Stomach (tissue), 9 donors: Measurements from ENCODE around the gene PRDM5. TPM values are rescaled to one million over a fixed set of nuclear protein-coding genes. Genes with fewer than 3 reads are reported as not detected.

ENCODE experiments used
- DNase-seq, 2 donors: peaks; one replicate each; pipeline versions ENCODE4 v3.0.0 to v3.0.0-alpha.2; 2013 to 2019
- H3K27ac ChIP-seq, 5 donors: fragments of 200-600 bp in 4 of 5; sonication (generic) in 4 of 5; one replicate each; pipeline ENCODE4 v1.5.1; 2013 to 2019; ENCODE audit warnings: mild to moderate bottlenecking in 1 of 5, moderate library complexity in 1 of 5
- H3K27me3 ChIP-seq, 3 donors: fragments of 200-600 bp; sonication (generic); one replicate each; pipeline ENCODE4 v1.5.1; 2017 to 2019; ENCODE audit warnings: mixed run types in 1 of 3
- H3K36me3 ChIP-seq, 4 donors: fragments of 200-600 bp; sonication (generic); 1 replicate in 3 of 4; 2 replicates in 1 of 4; pipeline ENCODE4 v1.5.1; 2016 to 2019
- H3K4me1 ChIP-seq, 4 donors: fragments of 200-600 bp; sonication (generic); one replicate each; pipeline ENCODE4 v1.5.1; 2016 to 2019
- H3K4me3 ChIP-seq, 4 donors: fragments of 200-600 bp; sonication (generic) in 3 of 4; one replicate each; pipeline ENCODE4 v1.5.1; 2016 to 2019; ENCODE audit warnings: mild to moderate bottlenecking in 1 of 4
- H3K9me3 ChIP-seq, 4 donors: fragments of 200-600 bp; sonication (generic); one replicate each; pipeline ENCODE4 v1.5.1; 2016 to 2019
- EP300 ChIP-seq: sonication (generic); formaldehyde crosslinking; IDR thresholded peaks from one replicate; pipeline ENCODE4 v1.6.1; 2017; ENCODE audit warnings: antibody characterized with exemption
- POLR2A ChIP-seq, 4 donors: fragments of 450-650 bp; IDR thresholded peaks; one replicate each; pipeline ENCODE4 v1.6.1; 2016; ENCODE audit warnings: antibody characterized with exemption in 4 of 4, control low read depth in 2 of 4, mild to moderate bottlenecking in 1 of 4, moderate library complexity in 1 of 4
- POLR2AphosphoS5 ChIP-seq, 3 donors: sonication (generic); formaldehyde crosslinking; IDR thresholded peaks; one replicate each; pipeline ENCODE4 v1.6.1; 2016; ENCODE audit warnings: antibody characterized with exemption in 3 of 3
- WGBS, 5 donors: extraction: QIAGEN DNeasy Blood & Tissue Kit in 3 of 5; methylation state at CpG; one replicate each; pipeline versions ENCODE4 v1.1.5 to v1.1.7; 2013 to 2018; 5-methylcytosine and 5-hydroxymethylcytosine counted together
- intact Hi-C: fragments of 100-400 bp; cut with DNase I; formaldehyde crosslinking; loops from one replicate; pipeline ENCODE4 v1.15.1; 2023; ENCODE audit warnings: low total_unique reads
- polyA plus RNA-seq, 3 donors: library from polyadenylated mRNA; stranded (reverse); fragments of 200-250 nt; gene quantifications; one replicate each; pipeline ENCODE4 v1.2.3, GENCODE V29; 2013
- total RNA-seq, 5 donors: library from RNA; depleted of rRNA; stranded (reverse); fragments of >200 nt; gene quantifications; one replicate each; pipeline versions ENCODE4 v1.1.0 to v1.2.3, GENCODE V29; 2014 to 2016
- TF ChIP-seq, protein P1 (sequence below), 7 experiments: fragments of 450-650 bp in 4 of 7; fragments of 200-600 bp in 3 of 7; sonication (generic) in 3 of 7; IDR thresholded peaks; one replicate each; pipeline ENCODE4 v1.5.1; 2016 to 2019; ENCODE audit warnings: antibody characterized with exemption in 7 of 7, control low read depth in 2 of 7, mild to moderate bottlenecking in 1 of 7
- donor health status: healthy with polysubstance abuse.
- donor health status: Bipolar disorder and iron deficiency.
- donor health status: healthy.

Gene PRDM5
- total and polyA plus RNA-seq, 8 donors, result 1.5 to 64.7 (median 10.7) TPM

GRCh38 chr4:120771907-120772306 lies 150.6 kb downstream of the PRDM5 start:
- Histone ChIP-seq H3K36me3 (no peaks in the 10 kb centered on the region), H3K4me1 (peaks cover 0 to 5% (median 0%) of the 10 kb centered on the region in 4 donors), H3K27ac (no peak overlapping the region), H3K9me3 (no peaks in the 10 kb centered on the region), H3K4me3 (no peak overlapping the region), H3K27me3 (no peaks in the 10 kb centered on the region)
- TF ChIP-seq POLR2A (IDR thresholded peaks at IDR 0.05) (no peak), EP300 (no peak), POLR2AphosphoS5 (IDR thresholded peaks at IDR 0.05) (no peak)
- TF ChIP-seq, protein P1, sequence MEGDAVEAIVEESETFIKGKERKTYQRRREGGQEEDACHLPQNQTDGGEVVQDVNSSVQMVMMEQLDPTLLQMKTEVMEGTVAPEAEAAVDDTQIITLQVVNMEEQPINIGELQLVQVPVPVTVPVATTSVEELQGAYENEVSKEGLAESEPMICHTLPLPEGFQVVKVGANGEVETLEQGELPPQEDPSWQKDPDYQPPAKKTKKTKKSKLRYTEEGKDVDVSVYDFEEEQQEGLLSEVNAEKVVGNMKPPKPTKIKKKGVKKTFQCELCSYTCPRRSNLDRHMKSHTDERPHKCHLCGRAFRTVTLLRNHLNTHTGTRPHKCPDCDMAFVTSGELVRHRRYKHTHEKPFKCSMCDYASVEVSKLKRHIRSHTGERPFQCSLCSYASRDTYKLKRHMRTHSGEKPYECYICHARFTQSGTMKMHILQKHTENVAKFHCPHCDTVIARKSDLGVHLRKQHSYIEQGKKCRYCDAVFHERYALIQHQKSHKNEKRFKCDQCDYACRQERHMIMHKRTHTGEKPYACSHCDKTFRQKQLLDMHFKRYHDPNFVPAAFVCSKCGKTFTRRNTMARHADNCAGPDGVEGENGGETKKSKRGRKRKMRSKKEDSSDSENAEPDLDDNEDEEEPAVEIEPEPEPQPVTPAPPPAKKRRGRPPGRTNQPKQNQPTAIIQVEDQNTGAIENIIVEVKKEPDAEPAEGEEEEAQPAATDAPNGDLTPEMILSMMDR (IDR thresholded peaks at IDR 0.05), result no peak
- intact Hi-C loops, result no loop called here
- no peak for DNase-seq
- 77 to 100% (median 96%) methylated on average over 2 of the region's 2 CpGs for WGBS, 5 donors

- Histone ChIP-seq H3K4me1 (peaks cover 0 to 5% (median 0%) of the 10 kb centered on the region in 4 donors), H3K4me3 (no peak overlapping the region), H3K27ac (no peak overlapping the region), H3K36me3 (no peaks in the 10 kb centered on the region), H3K27me3 (no peaks in the 10 kb centered on the region), H3K9me3 (no peaks in the 10 kb centered on the region)
- WGBS, 5 donors, result 90 to 100% (median 98%) methylated on average over 1 of the region's 1 CpG
- intact Hi-C loops, result no loop called here
- TF ChIP-seq EP300, result no peak
- TF ChIP-seq, protein P1 (IDR thresholded peaks at IDR 0.05), result no peak
- DNase-seq, result no peak
These were observed 151.6 kb downstream of the PRDM5 start for GRCh38 chr4:120770897-120771296.

GRCh38 chr4:120769227-120769626 lies 153.3 kb downstream of the PRDM5 start:
- H3K27me3 ChIP-seq, result no peaks in the 10 kb centered on the region
- WGBS, 5 donors, result 11 to 37% (median 17%) methylated on average over 4 of the region's 4 CpGs
- no peaks in the 10 kb centered on the region for H3K9me3 ChIP-seq
- H3K4me1 ChIP-seq, result peaks cover 0 to 9% (median 0%) of the 10 kb centered on the region in 4 donors
- H3K4me3 ChIP-seq, result no peak overlapping the region
- H3K27ac ChIP-seq, result no peak overlapping the region
- intact Hi-C loops, result no loop called here
- TF ChIP-seq, protein P1 (IDR thresholded peaks at IDR 0.05), result no peak
- TF ChIP-seq EP300 (no peak), POLR2AphosphoS5 (IDR thresholded peaks at IDR 0.05) (no peak), POLR2A (IDR thresholded peaks at IDR 0.05) (no peak)
- DNase-seq, result peak in 1 of 2 donors; percentile 19
- no peaks in the 10 kb centered on the region for H3K36me3 ChIP-seq

DNA sequence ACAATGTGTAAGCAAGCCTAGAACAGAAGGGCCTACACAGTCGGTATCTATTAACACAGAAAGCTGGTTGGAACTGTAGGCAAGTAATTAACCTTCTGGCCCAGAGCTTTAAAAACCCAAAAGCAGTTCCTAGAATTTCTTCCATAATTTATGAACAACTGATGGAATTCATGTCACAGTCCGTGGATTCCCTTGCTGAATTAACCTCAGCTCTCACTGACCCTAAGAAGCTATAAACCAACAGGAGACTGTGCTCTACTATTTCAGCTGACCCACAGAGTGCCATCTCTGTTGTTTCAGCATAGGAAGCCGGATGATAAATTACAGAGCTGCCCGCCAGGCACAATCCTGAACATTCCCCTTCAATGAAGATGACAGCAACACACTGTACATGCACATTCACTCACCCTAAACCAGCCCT lies 157.3 kb downstream of the PRDM5 start:
- no peaks in the 10 kb centered on the region for H3K9me3 ChIP-seq
- 84 to 92% (median 90%) methylated on average over 4 of the region's 4 CpGs for WGBS, 5 donors

DNA sequence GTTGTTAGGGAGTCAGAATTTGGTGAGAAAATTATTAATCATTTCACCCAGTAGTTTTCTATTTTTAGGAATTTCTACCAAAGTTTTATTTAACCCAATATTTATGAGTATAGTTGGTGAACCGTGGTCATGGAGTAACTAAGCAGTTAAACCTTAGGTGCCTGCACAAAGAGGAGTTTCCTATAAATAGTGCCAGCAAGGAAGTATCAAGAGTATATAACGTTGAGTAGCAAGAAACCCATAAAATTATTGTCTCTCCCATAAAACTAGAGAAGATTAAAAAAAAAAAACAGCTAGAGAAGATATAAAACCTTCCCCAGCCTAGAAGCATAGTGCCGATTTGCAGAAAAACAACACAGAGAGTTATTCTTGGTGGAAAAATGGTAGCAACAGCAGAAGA lies 158.9 kb downstream of the PRDM5 start:
- Histone ChIP-seq H3K4me1 (peaks cover 0 to 4% (median 0%) of the 10 kb centered on the region in 4 donors), H3K27ac (no peak overlapping the region), H3K4me3 (no peak overlapping the region), H3K36me3 (no peaks in the 10 kb centered on the region), H3K9me3 (no peaks in the 10 kb centered on the region), H3K27me3 (no peaks in the 10 kb centered on the region)
- intact Hi-C loops, result no loop called here
- TF ChIP-seq POLR2AphosphoS5 (IDR thresholded peaks at IDR 0.05), result no peak
- TF ChIP-seq POLR2A (IDR thresholded peaks at IDR 0.05), result no peak
- TF ChIP-seq, protein P1 (IDR thresholded peaks at IDR 0.05), result no peak
- no peak for TF ChIP-seq EP300
- no peak for DNase-seq
- 79 to 87% (median 84%) methylated on average over 3 of the region's 3 CpGs for WGBS, 5 donors

More for the DNA sequence above, 157.3 kb downstream of the PRDM5 start:
- no peak for DNase-seq
- intact Hi-C loops, result no loop called here
- no peak for TF ChIP-seq POLR2AphosphoS5 (IDR thresholded peaks at IDR 0.05)
- TF ChIP-seq EP300, result no peak
- peaks cover 0 to 9% (median 0%) of the 10 kb centered on the region in 4 donors for H3K4me1 ChIP-seq
- no peak overlapping the region for H3K27ac ChIP-seq
- H3K27me3 ChIP-seq, result no peaks in the 10 kb centered on the region
- no peaks in the 10 kb centered on the region for H3K36me3 ChIP-seq
- H3K4me3 ChIP-seq, result no peak overlapping the region
